Fibroblast of skin of right quadriceps (primary cell): Measurements from ENCODE around the gene ST6GAL1.
"Not testable (repeated sequence)": the region's sequence is repeated elsewhere in the genome, so short reads cannot be mapped to it uniquely, and the experiment has no call there.

Source experiments
- DNase-seq: peaks from one replicate; pipeline ENCODE4 v3.0.0-alpha.2; 2013

The ST6GAL1 gene

DNA sequence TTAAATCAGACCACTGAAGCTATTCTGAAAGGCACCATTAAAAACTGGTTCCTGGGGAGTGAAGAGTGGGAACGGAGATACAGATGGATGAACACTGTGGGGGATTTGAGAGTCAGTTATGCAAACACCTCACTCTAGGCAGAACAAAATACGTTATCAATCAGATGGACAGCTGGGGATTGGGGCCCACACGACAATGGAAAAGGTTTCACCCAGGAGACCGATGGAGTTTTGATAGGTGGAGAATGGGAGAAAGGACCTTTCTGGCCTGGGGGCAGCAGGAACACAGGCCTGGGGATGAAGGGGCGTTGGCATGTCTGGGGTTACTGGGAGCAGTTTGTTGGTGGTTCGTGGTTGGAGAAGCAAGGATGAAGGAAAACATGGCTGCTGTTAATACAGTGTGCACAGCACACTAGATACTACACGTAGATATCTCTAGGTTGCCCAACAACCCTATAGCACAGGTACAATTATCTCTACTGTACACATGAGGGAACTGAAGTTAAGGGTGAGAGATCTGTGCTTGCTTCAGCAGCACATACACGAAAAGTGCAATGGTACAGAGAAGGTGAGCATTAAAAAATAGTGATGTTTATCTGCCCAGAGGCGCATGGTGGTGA is 16.5 kb downstream of the ST6GAL1 start:
- DNase-seq: no peak

DNA sequence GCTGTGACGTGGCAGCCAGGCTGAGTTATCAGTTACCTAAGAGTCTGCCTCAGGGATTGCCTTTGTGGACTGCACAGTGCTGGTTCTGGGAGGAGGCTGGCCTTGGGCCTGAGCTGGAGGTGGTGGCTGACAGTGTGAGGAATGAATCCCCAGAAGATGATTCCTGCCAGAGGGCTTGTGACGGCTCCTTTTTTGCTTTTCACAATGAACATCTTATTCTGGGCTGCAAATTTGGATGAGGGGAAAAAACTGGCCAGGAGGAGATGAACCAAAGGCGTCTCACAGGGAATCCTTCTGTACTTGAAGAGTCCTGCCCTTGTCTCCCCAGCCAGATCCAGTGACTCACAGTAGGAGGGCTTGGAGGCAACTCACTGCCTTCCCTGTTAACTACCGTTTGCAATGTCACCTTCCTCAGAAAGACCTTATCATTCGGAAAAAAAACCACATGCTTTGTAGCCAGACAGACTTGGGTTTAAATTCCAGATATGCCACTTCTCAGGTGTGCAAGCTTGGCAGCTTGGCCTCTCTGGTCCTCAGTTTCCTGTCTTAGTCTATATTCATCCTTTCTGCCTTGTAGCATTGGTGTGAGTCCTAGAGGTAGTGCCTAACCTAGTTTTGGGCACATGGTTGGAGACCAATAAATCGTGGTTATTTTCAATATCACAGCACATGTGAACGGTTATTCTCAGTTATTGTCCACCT is 19.1 kb downstream of the ST6GAL1 start:
- no peak for DNase-seq

DNA sequence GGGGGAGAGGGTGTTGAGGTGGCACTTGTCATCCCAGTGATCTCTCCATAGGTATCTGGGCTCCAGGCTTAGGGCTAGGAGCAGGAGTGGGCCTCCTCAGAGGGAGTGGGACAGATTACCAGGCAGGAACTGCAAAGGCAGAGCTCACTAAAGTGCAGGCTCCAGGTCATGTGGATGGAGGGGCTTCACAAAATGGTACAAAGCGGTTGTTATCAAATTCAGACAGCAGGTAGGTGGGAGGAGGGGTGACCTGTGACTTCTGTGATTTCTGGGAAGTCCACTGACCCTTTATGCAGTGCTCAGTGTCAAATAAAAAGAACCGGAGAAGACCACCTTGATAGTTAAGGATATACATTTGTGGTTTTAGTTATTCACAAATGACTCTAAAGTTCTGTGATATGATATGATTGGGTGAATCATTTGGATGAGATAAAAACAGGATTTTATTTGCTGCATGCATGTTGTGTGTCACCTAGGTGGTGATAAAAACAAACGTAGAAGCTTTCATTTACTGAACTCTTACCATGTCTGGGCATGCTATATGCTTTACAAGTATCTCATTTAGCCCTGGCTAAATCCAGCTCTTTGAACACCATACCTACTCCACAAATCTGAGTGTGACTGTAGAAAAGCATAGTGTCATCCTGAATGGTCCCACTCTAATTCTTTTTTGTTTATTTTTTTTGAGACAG is 20.2 kb downstream of the ST6GAL1 start:
- no peak for DNase-seq

DNA sequence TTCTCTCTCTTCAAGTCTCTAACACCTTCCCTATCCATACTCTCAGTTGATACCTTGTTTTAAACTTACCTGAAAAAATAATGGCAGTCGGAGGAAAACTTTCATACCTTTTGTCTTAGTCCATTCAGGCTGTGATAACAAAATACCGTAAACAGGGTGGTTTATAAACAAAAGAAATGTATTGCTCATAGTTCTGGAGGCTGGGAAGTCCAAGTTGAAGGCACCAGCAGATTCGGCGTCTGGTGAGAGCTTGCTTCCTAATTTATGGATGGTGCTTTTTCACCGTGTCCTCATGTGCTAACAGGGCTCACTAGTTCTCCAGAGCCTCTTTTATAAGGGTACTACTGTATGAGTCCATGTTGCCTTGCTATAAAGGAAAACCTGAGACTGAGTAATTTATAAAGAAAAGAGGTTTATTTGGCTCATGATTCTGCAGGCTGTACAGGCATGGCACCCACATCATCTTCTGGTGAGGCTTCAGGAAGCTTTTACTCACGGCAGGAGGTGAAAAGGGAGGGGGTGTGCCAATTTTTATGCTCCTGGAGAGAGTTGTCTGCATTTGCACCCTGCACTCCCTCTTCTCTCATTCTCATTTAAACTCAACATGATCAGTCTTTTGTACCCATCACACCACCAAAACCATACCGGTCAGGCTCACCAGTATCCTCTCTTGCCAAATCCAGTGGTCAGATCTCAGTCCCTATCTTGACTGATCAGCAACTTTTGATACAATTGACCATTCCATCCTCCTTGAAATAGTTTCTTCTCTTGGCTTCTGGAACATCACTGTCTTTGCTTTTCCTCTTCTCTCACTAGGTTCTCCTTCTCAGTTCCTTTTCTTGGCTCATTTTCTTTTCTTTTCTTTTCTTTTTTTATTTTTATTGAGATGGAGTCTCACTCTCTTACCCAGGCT is 21.6 kb downstream of the ST6GAL1 start:
- DNase-seq: no peak

DNA sequence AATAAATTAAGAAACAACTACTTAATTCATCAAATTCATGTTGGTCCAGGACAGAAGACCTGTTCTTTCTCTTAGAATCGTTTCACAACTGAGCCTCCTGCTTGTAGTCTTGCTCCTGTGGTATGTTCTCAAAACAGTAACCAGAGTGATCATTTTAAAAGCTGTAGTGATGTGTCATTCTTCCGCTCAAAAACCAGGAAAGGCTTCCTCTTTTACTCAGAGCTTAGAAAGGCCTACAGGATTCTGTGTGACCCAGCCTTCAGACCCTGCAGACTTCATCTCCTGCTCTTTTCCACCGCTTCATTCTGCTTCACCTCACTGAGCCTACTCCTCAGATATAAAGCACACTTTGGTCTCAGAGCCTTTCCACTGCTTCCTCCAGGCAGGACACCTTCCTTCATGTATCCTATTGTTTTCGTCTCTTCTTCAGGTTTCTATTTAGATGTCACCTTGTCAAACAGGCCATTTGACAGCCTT is 22.7 kb downstream of the ST6GAL1 start:
- peak; percentile 29 for DNase-seq

DNA sequence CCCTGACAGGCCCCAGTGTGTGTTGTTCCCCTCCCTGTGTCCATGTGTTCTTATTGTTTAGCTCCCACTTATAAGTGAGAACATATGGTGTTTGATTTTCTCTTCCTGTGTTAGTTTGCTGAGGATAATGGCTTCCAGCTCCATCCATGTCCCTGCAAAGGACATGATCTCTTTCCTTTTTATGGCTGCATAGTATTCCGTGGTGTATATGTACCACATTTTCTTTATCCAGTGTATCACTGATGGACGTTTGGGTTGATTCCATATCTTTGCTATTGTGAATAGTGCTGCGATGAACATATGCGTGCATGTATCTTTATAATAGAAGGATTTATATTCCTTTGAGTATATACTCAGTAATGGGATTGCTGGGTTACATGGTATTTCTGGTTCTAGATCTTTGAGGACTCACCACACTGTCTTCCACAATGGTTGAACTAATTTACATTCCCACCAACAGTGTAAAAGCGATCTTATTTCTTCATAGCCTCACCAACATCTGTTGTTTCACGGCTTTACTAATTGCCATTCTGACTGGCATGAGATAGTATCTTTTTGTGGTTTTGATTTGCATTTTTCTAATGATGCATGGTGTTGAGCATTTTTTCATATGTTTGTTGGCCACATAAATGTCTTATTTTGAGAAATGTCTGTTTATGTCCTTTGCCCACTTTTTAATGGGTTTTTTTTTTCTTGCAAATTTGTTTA is 23.8 kb downstream of the ST6GAL1 start:
- DNase-seq: peak; percentile 43

DNA sequence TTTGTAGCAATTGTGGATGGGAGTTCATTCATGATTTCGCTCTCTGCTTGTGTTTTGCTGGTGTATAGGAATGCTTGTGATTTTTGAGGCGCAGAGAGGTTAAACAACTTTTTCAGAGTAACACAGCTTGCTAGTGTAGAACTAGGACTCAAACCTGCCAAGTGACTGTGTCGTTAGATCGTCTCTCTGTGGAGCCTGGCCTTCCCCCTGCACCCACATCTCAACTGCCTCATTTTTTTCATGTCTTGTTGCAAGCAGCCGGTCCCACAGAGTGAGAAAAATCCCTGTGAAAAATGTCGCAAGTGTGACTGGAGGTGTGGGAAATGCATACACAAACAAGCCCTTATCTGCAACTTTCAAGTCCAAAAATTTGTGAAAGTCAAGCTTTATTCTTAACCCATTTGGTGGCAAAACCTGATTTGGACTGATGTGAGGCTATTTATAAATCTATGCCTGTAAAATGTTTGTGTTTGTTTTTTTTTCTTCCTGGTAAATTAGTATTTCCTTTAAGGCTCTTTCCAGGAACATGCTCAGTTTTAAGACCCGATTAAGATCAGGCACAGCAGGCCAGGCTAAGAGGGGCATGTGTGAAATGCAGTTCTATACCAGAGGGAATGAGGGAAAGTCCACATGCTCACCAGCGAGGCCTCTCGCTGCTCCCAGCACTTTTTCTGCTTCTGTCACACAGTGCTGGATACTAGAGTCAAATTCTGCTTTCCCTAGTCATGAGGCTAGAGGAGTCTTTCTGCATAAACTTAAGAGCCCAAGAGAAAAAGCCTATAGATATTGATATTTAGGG is 25.8 kb downstream of the ST6GAL1 start:
- no peak for DNase-seq

DNA sequence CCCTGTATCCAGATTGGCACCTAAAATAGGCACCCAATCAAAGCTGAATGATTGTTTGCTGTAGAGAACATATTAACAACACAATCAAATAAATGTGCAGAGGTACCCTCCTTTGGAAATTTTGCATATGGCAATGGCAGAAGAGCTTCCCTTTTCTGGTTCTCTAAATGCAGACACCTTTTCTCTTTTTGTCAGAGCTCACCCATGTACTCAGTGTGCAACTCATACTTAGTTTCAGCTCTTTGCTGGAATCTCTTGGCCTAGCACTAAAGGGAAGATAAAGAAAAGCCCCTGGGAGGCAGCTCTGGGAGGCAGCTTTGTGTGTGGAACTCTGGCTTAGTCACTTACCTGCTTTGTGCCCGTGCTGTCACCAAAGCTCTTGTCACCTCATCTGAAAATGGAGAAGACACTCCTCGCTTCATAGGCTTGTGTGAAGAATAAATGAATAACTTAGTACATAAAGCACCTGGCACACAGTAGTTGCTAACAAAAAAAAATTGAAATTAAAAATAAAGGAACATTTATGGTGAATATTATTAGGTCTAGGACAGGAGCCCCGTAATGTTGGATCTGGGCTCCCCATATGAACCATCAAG is 28.8 kb downstream of the ST6GAL1 start:
- no peak for DNase-seq

DNA sequence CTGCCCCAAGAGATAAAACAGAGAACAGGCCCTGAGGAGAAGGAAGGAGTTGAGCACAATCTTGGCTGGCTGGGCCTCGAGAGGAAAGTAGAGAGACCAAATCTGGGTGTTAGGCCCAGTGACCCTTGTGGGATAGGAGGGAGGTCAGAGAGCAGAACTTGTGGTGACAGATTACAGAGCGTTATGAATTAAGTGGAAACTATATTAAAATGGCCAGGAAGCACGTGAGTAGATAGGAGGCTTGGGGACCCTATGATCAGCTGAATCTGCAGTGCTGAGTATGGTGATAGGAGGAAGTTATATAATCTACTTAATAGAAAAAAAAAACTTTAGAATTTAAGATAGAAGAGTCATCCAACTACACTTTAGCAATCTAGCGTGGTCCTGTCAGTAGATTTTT is 30.0 kb downstream of the ST6GAL1 start:
- no peak for DNase-seq

DNA sequence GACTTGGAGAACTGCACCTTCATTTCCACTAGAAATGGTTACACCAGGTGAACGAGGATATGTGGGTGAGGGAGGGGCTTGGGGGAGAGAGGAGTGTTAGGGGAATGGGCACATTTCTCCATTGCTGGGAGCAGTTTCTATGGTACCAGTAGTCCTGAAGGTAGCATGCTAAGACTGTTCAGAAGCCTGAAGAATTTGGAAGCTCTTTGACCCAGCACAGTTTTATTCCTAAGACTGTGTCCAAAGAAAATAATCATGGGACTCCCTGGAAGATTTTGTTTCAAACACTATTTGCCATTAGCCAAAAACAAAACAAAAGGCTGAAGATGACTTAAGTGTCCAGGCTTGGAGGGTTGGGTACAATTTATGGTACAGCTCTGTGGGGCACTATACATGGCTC is 32.1 kb downstream of the ST6GAL1 start:
- no peak for DNase-seq

DNA sequence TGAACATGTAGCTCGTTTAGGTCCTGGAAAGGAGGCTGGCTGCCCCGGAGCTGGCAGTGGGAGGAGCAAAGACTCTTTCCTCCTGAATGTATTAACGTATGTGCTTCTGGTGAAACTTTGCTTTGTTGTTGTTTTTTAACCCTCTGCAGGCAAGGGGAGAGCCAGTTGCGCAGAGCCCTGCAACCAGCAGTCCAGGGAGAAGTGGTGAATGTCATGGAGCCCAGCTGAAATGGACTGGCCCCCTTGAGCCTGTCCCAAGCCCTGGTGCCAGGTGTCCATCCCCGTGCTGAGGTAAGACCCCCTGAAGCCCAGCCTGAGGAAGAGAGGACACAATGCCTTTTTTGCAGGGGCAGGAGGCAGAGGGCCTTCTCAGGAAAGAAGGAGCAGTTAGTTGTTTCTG is 33.3 kb downstream of the ST6GAL1 start:
- DNase-seq: no peak

DNA sequence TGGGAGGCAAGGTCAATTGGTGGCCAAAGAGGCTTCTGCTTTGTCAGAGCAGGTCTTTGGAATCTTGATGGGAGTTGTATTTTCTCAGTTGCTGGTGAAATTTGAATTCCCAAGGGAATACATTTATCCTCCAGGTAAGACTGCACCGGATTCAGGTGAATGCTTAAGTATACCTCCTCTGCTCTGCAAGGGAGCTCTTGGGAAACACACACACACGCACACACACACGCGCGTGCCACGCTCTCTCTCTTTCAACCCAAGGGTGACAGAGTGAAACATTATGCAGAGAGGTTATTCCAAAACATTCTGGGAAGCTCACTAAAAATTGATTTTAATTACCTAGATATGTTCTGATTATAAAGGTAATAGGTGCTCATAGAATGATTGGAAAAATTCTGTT is 33.7 kb downstream of the ST6GAL1 start:
- no peak for DNase-seq

DNA sequence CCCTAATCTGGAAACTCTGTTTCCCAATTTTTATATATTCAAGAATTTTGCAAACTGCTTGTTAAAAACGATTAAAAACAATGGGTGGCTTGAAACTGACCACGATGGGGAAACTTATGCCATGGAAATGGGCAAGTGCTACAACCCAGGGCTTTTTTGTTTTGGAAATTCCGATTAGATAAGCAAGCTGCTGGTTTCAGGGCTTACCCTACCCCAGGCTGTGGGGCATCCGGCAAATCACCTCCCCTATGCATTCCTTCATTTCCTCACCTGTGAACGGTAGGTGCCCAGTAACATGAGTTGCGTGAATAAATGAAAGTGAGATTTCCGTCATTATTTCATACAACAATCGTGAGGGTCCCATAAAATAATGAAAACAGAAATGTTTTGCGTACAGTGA is 34.3 kb downstream of the ST6GAL1 start:
- DNase-seq: no peak

DNA sequence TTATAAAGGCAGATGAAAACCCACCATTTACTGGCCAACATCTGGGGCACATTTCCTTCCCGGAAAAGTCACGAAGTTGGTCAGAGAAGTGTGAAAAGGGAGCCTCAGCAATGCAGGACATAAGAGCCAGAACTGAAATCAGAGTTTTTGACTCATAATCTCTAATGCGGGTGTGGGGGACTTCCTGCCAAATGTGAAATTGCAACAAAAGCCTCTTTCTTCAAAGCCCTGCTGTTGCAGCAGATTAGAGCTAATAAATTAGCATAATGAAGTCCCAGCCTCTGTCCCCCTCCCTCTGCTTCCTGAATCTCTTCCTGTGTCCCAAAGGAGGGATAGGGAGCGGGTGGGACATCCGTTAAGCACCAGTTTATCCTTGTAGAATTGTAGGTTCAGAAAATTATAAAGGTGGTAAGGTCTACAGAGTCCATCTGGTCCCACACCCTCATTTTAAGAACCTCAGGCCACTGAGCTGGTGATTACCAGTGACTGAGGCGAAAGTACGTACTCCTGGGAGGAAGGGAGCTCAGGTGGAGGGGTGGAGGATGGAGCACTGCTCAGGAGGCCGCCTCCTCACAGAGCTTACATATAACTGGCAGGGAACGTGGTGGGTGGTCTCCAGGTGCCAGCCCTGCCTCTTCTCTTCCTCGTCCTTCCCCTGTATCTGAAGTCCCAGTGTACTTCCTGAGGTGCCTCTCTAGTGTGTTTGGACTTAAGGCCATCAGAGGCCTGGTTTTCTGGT is 35.0 kb downstream of the ST6GAL1 start:
- no peak for DNase-seq

DNA sequence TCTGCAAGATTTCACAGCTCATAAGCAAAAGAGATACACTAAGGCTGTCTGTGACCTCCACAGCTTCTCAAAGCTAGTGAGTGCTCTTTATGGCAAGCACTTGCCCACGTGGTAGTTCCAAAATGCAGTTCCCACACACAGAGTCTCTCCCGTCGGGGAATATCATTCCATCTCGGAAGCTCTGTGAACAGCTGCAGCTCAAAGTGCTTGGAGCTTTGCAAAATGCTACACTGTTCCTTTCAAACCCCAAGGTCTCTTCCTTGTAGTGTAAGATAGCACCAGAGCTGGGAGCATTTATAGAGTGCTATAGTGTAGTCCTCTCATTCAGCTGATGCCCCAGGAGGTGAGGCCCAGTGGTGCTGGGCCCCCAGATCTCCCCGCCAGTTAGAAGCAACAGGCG is 36.1 kb downstream of the ST6GAL1 start:
- no peak for DNase-seq

DNA sequence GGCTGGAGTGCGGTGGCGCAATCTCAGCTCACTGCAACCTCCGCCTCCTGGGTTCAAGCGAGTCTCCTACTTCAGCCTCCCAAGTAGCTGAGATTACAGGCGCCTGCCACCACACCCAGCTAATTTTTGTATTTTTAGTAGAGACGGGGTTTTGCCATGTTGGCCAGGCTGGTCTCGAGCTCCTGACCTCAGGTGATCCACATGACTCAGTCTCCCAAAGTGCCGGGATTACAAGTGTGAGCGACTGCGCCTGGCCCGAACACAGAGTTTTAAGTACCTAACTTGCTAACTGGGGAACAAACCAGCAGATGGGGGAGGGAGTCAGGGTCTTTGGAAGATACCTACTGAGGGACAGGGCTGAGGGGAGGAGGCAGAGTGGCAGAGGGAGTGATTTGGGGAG is 36.9 kb downstream of the ST6GAL1 start:
- not testable (repeated sequence) for DNase-seq

DNA sequence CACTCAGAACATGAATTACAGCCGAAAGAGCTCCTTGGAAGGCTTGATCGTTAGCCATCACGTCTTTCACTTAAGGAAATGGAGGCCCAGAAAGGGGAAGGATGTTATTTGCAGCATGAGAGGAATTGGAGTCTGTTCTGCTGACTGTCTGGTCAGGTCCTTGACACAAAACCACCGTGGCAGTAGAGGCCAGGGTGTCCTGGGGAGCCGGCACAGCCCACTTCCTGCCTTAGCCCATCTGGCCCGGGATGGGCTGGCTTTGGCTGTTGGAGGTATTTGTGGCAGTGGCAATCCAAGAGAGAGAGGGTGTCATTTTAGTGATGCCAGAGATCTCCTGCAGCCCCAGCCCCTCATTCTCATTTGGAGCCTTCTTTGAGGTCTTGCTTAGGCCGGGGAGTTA is 37.4 kb downstream of the ST6GAL1 start:
- no peak for DNase-seq

DNA sequence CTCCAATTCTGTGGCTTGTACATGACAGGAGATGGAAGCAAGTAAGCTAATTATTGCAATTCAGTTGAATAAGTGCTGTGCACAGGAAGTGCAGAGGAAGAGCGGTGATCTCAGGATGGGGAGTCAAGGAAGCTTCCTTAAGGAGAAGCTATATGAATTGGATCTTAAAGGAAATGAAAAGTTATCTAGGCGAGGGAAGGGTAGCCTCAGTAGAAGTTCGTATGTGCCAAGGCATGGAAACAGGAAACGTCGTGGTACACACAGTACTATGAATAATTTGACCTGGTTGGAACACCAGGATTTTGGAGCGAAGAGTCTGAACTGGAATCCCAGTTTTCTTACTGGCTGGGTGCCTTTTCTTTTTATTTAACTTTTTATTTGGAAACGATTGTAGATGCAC is 39.3 kb downstream of the ST6GAL1 start:
- no peak for DNase-seq

DNA sequence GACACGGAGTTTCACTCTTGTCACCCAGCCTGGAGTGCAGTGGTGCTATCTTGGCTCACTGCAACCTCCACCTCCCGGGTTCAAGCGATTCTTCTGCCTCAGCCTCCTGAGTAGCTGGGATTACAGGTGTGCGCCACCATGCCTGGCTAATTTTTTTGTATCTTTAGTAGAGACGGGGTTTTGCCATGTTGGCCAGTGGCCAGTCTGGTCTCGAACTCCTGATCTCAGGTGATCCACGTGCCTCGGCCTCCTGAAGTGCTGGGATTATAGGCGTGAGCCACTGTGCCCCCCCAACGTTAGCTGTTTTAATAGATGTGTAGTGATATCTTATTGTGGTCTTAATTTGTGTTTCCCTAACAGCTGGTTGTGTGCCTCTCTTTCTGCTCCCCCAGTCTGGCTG is 40.8 kb downstream of the ST6GAL1 start:
- DNase-seq: not testable (repeated sequence)

DNA sequence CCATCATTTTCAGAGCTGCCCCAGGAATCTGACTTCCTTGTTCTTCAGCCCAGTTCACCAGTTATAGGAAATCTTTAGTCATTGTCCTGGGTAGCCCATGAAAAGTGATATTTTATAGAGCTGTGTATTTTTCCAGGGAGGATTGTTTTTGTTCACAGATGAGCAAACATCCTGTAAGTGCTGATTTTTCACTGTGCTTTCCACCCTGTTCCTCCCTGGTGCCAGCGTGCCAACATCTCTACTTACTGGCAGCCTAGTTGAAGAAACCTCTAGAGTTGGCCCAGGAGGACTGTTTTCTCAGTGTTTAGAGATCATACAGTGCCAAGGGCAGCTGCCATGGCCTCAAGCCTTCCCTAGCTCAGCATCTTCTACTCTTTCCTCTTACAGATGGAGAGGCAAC is 41.3 kb downstream of the ST6GAL1 start:
- DNase-seq: no peak
